Hypothalamus (tissue), 51 donors: ENCODE data around the gene SELENOW.
A peak's percentile ranks its signal among the peaks of the same experiment; 100 is the strongest.
"Not testable (repeated sequence)": the region's sequence is repeated elsewhere in the genome, so short reads cannot be mapped to it uniquely, and the experiment has no call there.

Experiments
- DNase-seq, 51 donors: peaks; one replicate each; lab custom pipeline; 2025; lab: John Stamatoyannopoulos, UW

The SELENOW gene

GRCh38 chr19:47755762-47756626 is 22.5 kb upstream of the SELENOW start:
- DNase-seq = no peak

- DNase-seq = no peak
These were observed 21.9 kb upstream of the SELENOW start for GRCh38 chr19:47756627-47756929.

GRCh38 chr19:47756953-47757608 is 21.4 kb upstream of the SELENOW start:
- no peak for DNase-seq

GRCh38 chr19:47757617-47758442 is 20.7 kb upstream of the SELENOW start:
- no peak for DNase-seq

GRCh38 chr19:47758443-47758804 is 20.1 kb upstream of the SELENOW start:
- no peak for DNase-seq

- DNase-seq = no peak
These were observed 17.9 kb upstream of the SELENOW start for GRCh38 chr19:47760632-47760999.

- DNase-seq = no peak
These were observed 16.9 kb upstream of the SELENOW start for GRCh38 chr19:47761566-47761965.

GRCh38 chr19:47762151-47762550 is 16.4 kb upstream of the SELENOW start:
- DNase-seq = no peak

- no peak for DNase-seq
These were observed 15.7 kb upstream of the SELENOW start for GRCh38 chr19:47762615-47763308.

GRCh38 chr19:47764705-47765104 is 13.8 kb upstream of the SELENOW start:
- DNase-seq = not testable (repeated sequence)

GRCh38 chr19:47765523-47766358 is 12.8 kb upstream of the SELENOW start:
- peak in 46 of 51 donors; percentile 10 to 84 (median 42) for DNase-seq

GRCh38 chr19:47766359-47766620 is 12.2 kb upstream of the SELENOW start:
- DNase-seq = no peak

GRCh38 chr19:47766670-47767069 is 11.8 kb upstream of the SELENOW start:
- no peak for DNase-seq

- DNase-seq = no peak
These were observed 11.2 kb upstream of the SELENOW start for GRCh38 chr19:47767349-47767748.

- no peak for DNase-seq
These were observed 9.9 kb upstream of the SELENOW start for GRCh38 chr19:47768604-47769003.

- no peak for DNase-seq
These were observed 9.0 kb upstream of the SELENOW start for GRCh38 chr19:47769534-47769933.

- not testable (repeated sequence) for DNase-seq
These were observed 7.2 kb upstream of the SELENOW start for GRCh38 chr19:47771291-47771690.

- peak in 5 of 51 donors; percentile 4 to 28 (median 20) for DNase-seq
These were observed 1.9 kb upstream of the SELENOW start for GRCh38 chr19:47776568-47776967.

- not testable (repeated sequence) for DNase-seq
These were observed 1.1 kb upstream of the SELENOW start for GRCh38 chr19:47777245-47778048.
